DMS79 (cell line): Measurements from ENCODE around the gene NABP1.
A peak's percentile ranks its signal among the peaks of the same experiment; 100 is the strongest.
"Not testable (repeated sequence)": the region's sequence is repeated elsewhere in the genome, so short reads cannot be mapped to it uniquely, and the experiment has no call there.

ENCODE experiments used
- DNase-seq: peaks from one replicate; lab custom pipeline; 2025; lab: John Stamatoyannopoulos, UW

The NABP1 gene

GRCh38 chr2:191677646-191678436, at the start of gene NABP1:
Gene NABP1 (plus strand): TSS chr2:191678136. CDS start chr2:191678615, 479 bp downstream.
- peak; percentile 80 for DNase-seq

GRCh38 chr2:191629001-191629453, 48.9 kb upstream of the NABP1 start:
- DNase-seq, result no peak

- DNase-seq, result no peak
Measured at GRCh38 chr2:191629976-191630712, 47.8 kb upstream of the NABP1 start.

- DNase-seq, result peak; percentile 42
Measured at GRCh38 chr2:191631754-191632153, 46.2 kb upstream of the NABP1 start.

GRCh38 chr2:191632426-191632825, 45.5 kb upstream of the NABP1 start:
- no peak for DNase-seq

GRCh38 chr2:191634791-191635190, 43.1 kb upstream of the NABP1 start:
- no peak for DNase-seq

GRCh38 chr2:191635333-191636234, 42.4 kb upstream of the NABP1 start:
- no peak for DNase-seq

- no peak for DNase-seq
Measured at GRCh38 chr2:191636235-191636543, 41.7 kb upstream of the NABP1 start.

GRCh38 chr2:191636586-191636985, 41.4 kb upstream of the NABP1 start:
- no peak for DNase-seq

GRCh38 chr2:191637182-191638078, 40.5 kb upstream of the NABP1 start:
- no peak for DNase-seq

- DNase-seq, result peak; percentile 5
Measured at GRCh38 chr2:191638079-191638801, 39.7 kb upstream of the NABP1 start.

GRCh38 chr2:191638802-191639172, 39.1 kb upstream of the NABP1 start:
- DNase-seq, result no peak

GRCh38 chr2:191641609-191642008, 36.3 kb upstream of the NABP1 start:
- DNase-seq, result no peak

- no peak for DNase-seq
Measured at GRCh38 chr2:191642541-191642940, 35.4 kb upstream of the NABP1 start.

- no peak for DNase-seq
Measured at GRCh38 chr2:191643429-191643828, 34.5 kb upstream of the NABP1 start.

- not testable (repeated sequence) for DNase-seq
Measured at GRCh38 chr2:191644613-191645012, 33.3 kb upstream of the NABP1 start.

- no peak for DNase-seq
Measured at GRCh38 chr2:191645032-191645431, 32.9 kb upstream of the NABP1 start.

- DNase-seq, result no peak
Measured at GRCh38 chr2:191645434-191646162, 32.3 kb upstream of the NABP1 start.

- DNase-seq, result no peak
Measured at GRCh38 chr2:191646163-191646902, 31.6 kb upstream of the NABP1 start.
